H1 (cell line): ENCODE measurements around the gene TRIM40. TPM values are rescaled to one million over a fixed set of nuclear protein-coding genes. Genes with fewer than 3 reads are reported as not detected.

Experiments
- CTCF ChIA-PET: fragments of 300-600 bp; sonication (Branson Sonifier 250); formaldehyde crosslinking; loops from one replicate; lab custom pipeline; 2021; ENCODE audit not compliant: partially characterized antibody; lab: Charles Lee
- POLR2A ChIA-PET: fragments of 300-600 bp; sonication (Branson Sonifier 250); formaldehyde crosslinking; loops from one replicate; lab custom pipeline; 2021; ENCODE audit warnings: inconsistent platforms; ENCODE audit not compliant: partially characterized antibody; lab: Charles Lee
- DNase-seq, 2 experiments: peaks; one replicate each; pipeline versions ENCODE4 v3.0.0 to v3.0.0-alpha.2; 2010 to 2022; ENCODE audit warnings: low spot score in 2 of 2, low read depth in 1 of 2, mixed read lengths in 1 of 2
- FAIRE-seq: peaks from 2 replicates; lab custom pipeline; 2011; peaks lifted over from hg19 to GRCh38; lab: Jason Lieb, UNC
- H2AFZ ChIP-seq: 2 replicates; pipeline ENCODE4 v1.8.1; 2012; ENCODE audit warnings: low read length, inconsistent platforms
- H2AK5ac ChIP-seq: 2 replicates; pipeline ENCODE4 v1.6.1; 2013; ENCODE audit warnings: low read depth, low read length
- H2BK120ac ChIP-seq: replicated peaks from 2 replicates; pipeline ENCODE3; 2013; ENCODE audit warnings: low read depth, low read length, inconsistent platforms
- H2BK12ac ChIP-seq: 2 replicates; pipeline ENCODE4 v1.6.1; 2013; ENCODE audit warnings: low read depth, low read length
- H2BK15ac ChIP-seq: 2 replicates; pipeline ENCODE4 v1.6.1; 2013; ENCODE audit warnings: low read length
- H2BK20ac ChIP-seq: 2 replicates; pipeline ENCODE4 v1.6.1; 2013; ENCODE audit warnings: low read length
- H2BK5ac ChIP-seq: 2 replicates; pipeline ENCODE4 v1.6.1; 2013; ENCODE audit warnings: low read depth, low read length
- H3K14ac ChIP-seq: 2 replicates; pipeline ENCODE4 v1.6.1; 2013; ENCODE audit warnings: inconsistent platforms; ENCODE audit not compliant: insufficient read length
- H3K18ac ChIP-seq: 2 replicates; pipeline ENCODE4 v1.6.1; 2013; ENCODE audit warnings: low read length; ENCODE audit errors: extremely low read depth
- H3K23ac ChIP-seq: 2 replicates; pipeline ENCODE4 v1.6.1; 2013; ENCODE audit warnings: inconsistent platforms; ENCODE audit not compliant: insufficient read length
- H3K23me2 ChIP-seq: 2 replicates; pipeline ENCODE4 v1.6.1; 2013; ENCODE audit warnings: low read depth, low read length
- H3K27ac ChIP-seq: 2 replicates; pipeline ENCODE4 v1.6.1; 2011; ENCODE audit warnings: low read depth, low read length, inconsistent platforms
- H3K27me3 ChIP-seq, 4 experiments: replicated peaks in 1 of 4; 1 replicate in 1 of 4; 2 replicates in 3 of 4; pipeline versions ENCODE4 v1.6.1 to v1.8.1; 2011 to 2013; ENCODE audit warnings: low read length in 3 of 4, mild to moderate bottlenecking in 3 of 4, inconsistent platforms in 2 of 4, mixed read lengths in 2 of 4, moderate library complexity in 1 of 4; ENCODE audit not compliant: control insufficient read depth in 3 of 4, insufficient read depth in 3 of 4; ENCODE audit errors: extremely low read depth in 1 of 4
- H3K36me3 ChIP-seq, 4 experiments: 2 replicates each; pipeline versions ENCODE4 v1.6.1 to v1.8.1; 2011 to 2013; ENCODE audit warnings: mild to moderate bottlenecking in 4 of 4, low read length in 3 of 4, moderate library complexity in 2 of 4, control low read depth in 1 of 4, inconsistent platforms in 1 of 4; ENCODE audit not compliant: insufficient read depth in 4 of 4, control insufficient read depth in 2 of 4
- H3K4ac ChIP-seq: replicated peaks from 2 replicates; pipeline ENCODE3; 2013; ENCODE audit warnings: low read length, low read depth, mixed read lengths, inconsistent platforms; ENCODE audit not compliant: insufficient read length
- H3K4me1 ChIP-seq, 4 experiments: replicated peaks in 1 of 4; 1 replicate in 1 of 4; 2 replicates in 3 of 4; pipeline versions ENCODE4 v1.6.1 to v1.8.1; 2011 to 2013; ENCODE audit warnings: low read length in 3 of 4, inconsistent platforms in 2 of 4, mixed read lengths in 1 of 4; ENCODE audit not compliant: insufficient read depth in 4 of 4, control insufficient read depth in 3 of 4
- H3K4me2 ChIP-seq, 2 experiments: 2 replicates each; pipeline versions ENCODE4 v1.6.1 to v1.8.1; 2011 to 2013; ENCODE audit warnings: low read depth in 2 of 2, low read length in 2 of 2, control low read depth in 1 of 2, inconsistent platforms in 1 of 2, mild to moderate bottlenecking in 1 of 2; ENCODE audit not compliant: insufficient read depth in 1 of 2
- H3K4me3 ChIP-seq, 4 experiments: fragments of 200-600, 300-600 bp in 1 of 4; sonication (generic), shearing (Covaris generic), sonication (Bioruptor Twin) in 1 of 4; 2 replicates each; pipeline versions ENCODE4 v1.5.1 to v1.8.1; 2011 to 2016; ENCODE audit warnings: low read length in 4 of 4, low read depth in 3 of 4, control low read depth in 2 of 4, inconsistent platforms in 2 of 4, mild to moderate bottlenecking in 2 of 4, mixed read lengths in 1 of 4, moderate library complexity in 1 of 4; ENCODE audit not compliant: insufficient read depth in 2 of 4; ENCODE audit errors: extremely low read depth in 1 of 4
- H3K56ac ChIP-seq: replicated peaks from 2 replicates; pipeline ENCODE3; 2013; ENCODE audit warnings: low read depth, mild to moderate bottlenecking, mixed read lengths, low read length, inconsistent platforms; ENCODE audit not compliant: insufficient read length
- H3K79me1 ChIP-seq: 2 replicates; pipeline ENCODE4 v1.6.1; 2013; ENCODE audit warnings: low read depth, low read length, control low read depth
- H3K79me2 ChIP-seq, 2 experiments: 2 replicates each; pipeline versions ENCODE4 v1.6.1 to v1.8.1; 2012 to 2013; ENCODE audit warnings: low read length in 2 of 2, mild to moderate bottlenecking in 2 of 2, inconsistent platforms in 1 of 2; ENCODE audit not compliant: insufficient read depth in 2 of 2, control insufficient read depth in 1 of 2
- H3K9ac ChIP-seq, 4 experiments: replicated peaks in 1 of 4; 1 replicate in 1 of 4; 2 replicates in 3 of 4; pipeline versions ENCODE4 v1.6.1 to v1.8.1; 2011 to 2013; ENCODE audit warnings: low read depth in 3 of 4, low read length in 3 of 4, control low read depth in 2 of 4, mild to moderate bottlenecking in 2 of 4, moderate library complexity in 2 of 4, inconsistent platforms in 1 of 4; ENCODE audit errors: extremely low read depth in 1 of 4
- H3K9me3 ChIP-seq, 2 experiments: 2 replicates each; pipeline versions ENCODE4 v1.6.1 to v1.8.1; 2012 to 2013; ENCODE audit warnings: mild to moderate bottlenecking in 2 of 2, moderate library complexity in 2 of 2, control low read depth in 1 of 2, inconsistent platforms in 1 of 2, low read depth in 1 of 2, low read length in 1 of 2, mixed read lengths in 1 of 2; ENCODE audit not compliant: insufficient read depth in 2 of 2
- H4K20me1 ChIP-seq, 2 experiments: replicated peaks in 1 of 2; 2 replicates each; pipeline versions ENCODE3 to v1.8.1; 2011 to 2013; ENCODE audit warnings: inconsistent platforms in 2 of 2, low read length in 2 of 2, mild to moderate bottlenecking in 1 of 2; ENCODE audit not compliant: insufficient read depth in 2 of 2, control insufficient read depth in 1 of 2
- H4K5ac ChIP-seq: 2 replicates; pipeline ENCODE4 v1.6.1; 2013; ENCODE audit warnings: low read length, low read depth, mixed read lengths, inconsistent platforms; ENCODE audit not compliant: insufficient read length
- H4K8ac ChIP-seq: 2 replicates; pipeline ENCODE4 v1.8.0; 2013; ENCODE audit warnings: mild to moderate bottlenecking, moderate library complexity, low read length, inconsistent platforms; ENCODE audit not compliant: insufficient read depth; ENCODE audit errors: extremely low read depth
- H4K91ac ChIP-seq: replicated peaks from 2 replicates; pipeline ENCODE3; 2013; ENCODE audit warnings: low read length, mixed read lengths, inconsistent platforms; ENCODE audit not compliant: insufficient read length
- BRCA1 ChIP-seq: IDR thresholded peaks from 2 replicates; pipeline ENCODE4 v1.6.1; 2012; ENCODE audit warnings: low read depth, low read length, improper control_type of control experiment
- JUN ChIP-seq: IDR thresholded peaks from 2 replicates; pipeline ENCODE4 v1.6.1; 2011; ENCODE audit warnings: low read depth, mild to moderate bottlenecking, improper control_type of control experiment, low read length
- MAX ChIP-seq: IDR thresholded peaks from 2 replicates; pipeline ENCODE4 v1.6.1; 2012; ENCODE audit warnings: inconsistent platforms
- PHF8 ChIP-seq: fragments of 200-600 bp; sonication (generic); conservative IDR thresholded peaks from 2 replicates; pipeline ENCODE4 v1.7.1; 2012; ENCODE audit warnings: low read depth, mild to moderate bottlenecking, inconsistent platforms, low read length, moderate library complexity
- SP2 ChIP-seq: IDR thresholded peaks from 2 replicates; pipeline ENCODE4 v1.6.1; 2012; ENCODE audit warnings: mild to moderate bottlenecking, low read length, inconsistent platforms
- TAF7 ChIP-seq: optimal IDR thresholded peaks from 2 replicates; pipeline ENCODE3; 2011; ENCODE audit warnings: low read depth, mild to moderate bottlenecking, inconsistent platforms, low read length, moderate library complexity, borderline replicate concordance
- TEAD4 ChIP-seq: IDR thresholded peaks from 2 replicates; pipeline ENCODE4 v1.6.1; 2012; ENCODE audit warnings: low read depth, low read length, inconsistent platforms, mixed read lengths
- WGBS, 2 experiments: shearing (Covaris generic) in 1 of 2; methylation state at CpG; one replicate each; pipeline versions ENCODE4 v1.1.6 to v1.1.7; 2013 to 2015; ENCODE audit warnings: low lambda C conversion rate in 2 of 2, mixed read lengths in 2 of 2, inconsistent platforms in 1 of 2, low coverage in 1 of 2, missing lambda C conversion rate in 1 of 2; ENCODE audit not compliant: insufficient replicate concordance in 2 of 2, insufficient coverage in 1 of 2, insufficient read length in 1 of 2; ENCODE audit errors: extremely low coverage in 1 of 2, missing lambda C conversion rate in 1 of 2; 5-methylcytosine and 5-hydroxymethylcytosine counted together
- polyA plus RNA-seq, 7 experiments: library from polyadenylated mRNA; depleted of rRNA in 3 of 7; stranded (reverse) in 5 of 7; unstranded in 2 of 7; fragments of >200 nt in 5 of 7; fragments of 200-250 nt in 2 of 7; gene quantifications; 1 replicate in 5 of 7; 2 replicates in 1 of 7; 4 replicates in 1 of 7; pipeline versions ENCODE4 v1.2.1 to v1.2.3, GENCODE V29; 2011 to 2013; ENCODE audit warnings: missing spikeins in 2 of 7, mixed read lengths in 2 of 7
- total RNA-seq: library from RNA; stranded (reverse); fragmentation: NEBNext Ultra II Directional; extraction: Animal tissue kit (Norgen Biotek cat#: 25700); gene quantifications from 2 replicates; pipeline ENCODE4 v1.2.1, GENCODE V29; 2021

The TRIM40 gene
- total and polyA plus RNA-seq, 2 of the 8 experiments (the other 6 are each of a cell fraction or from before 2014, with no cell fraction given) = not detected

- no peak overlapping the region for H2BK5ac ChIP-seq
- no peak overlapping the region for H2BK12ac ChIP-seq
- H3K4me2 ChIP-seq = no peak overlapping the region
- H3K36me3 ChIP-seq = no peaks in the 10 kb centered on the region
- DNase-seq = no peak
- TF ChIP-seq PHF8 (no peak), TAF7 (no peak), SP2 (no peak), JUN (no peak), MAX (no peak), TEAD4 (no peak), BRCA1 (no peak)
- no peaks in the 10 kb centered on the region for H3K9me3 ChIP-seq
- H4K8ac ChIP-seq = no peak overlapping the region
- H3K79me1 ChIP-seq = no peaks in the 10 kb centered on the region
- H3K18ac ChIP-seq = no peak overlapping the region
- peaks cover 0 to 2% (median 0%) of the 10 kb centered on the region in 4 experiments; a peak in 3 of 7 replicates for H3K27me3 ChIP-seq
- H3K23ac ChIP-seq = no peak overlapping the region
- no peaks in the 10 kb centered on the region for H3K4me1 ChIP-seq
- H3K23me2 ChIP-seq = peaks cover 2% of the 10 kb centered on the region; the same call in 1 of the 2 replicates
- CTCF ChIA-PET = interaction anchor here (0.8 to 6.9 kb wide), 4 partner anchors 10 to 50 kb away, joined by 3 to 50 read pairs (median 4); partner anchors contain the start of gene TRIM40
- H2AFZ ChIP-seq = no peak overlapping the region
- H2BK15ac ChIP-seq = no peak overlapping the region
- 96% methylated on average over 3 of the region's 3 CpGs; no CpG with 5 or more reads in 1 of the 2 experiments for WGBS, 2 experiments
- no peak for FAIRE-seq
- H3K4ac ChIP-seq = no peak overlapping the region
- no peak overlapping the region for H3K27ac ChIP-seq
- no peak overlapping the region for H2BK120ac ChIP-seq
- H3K14ac ChIP-seq = no peak overlapping the region
- no peak overlapping the region for H3K4me3 ChIP-seq
- H4K91ac ChIP-seq = no peak overlapping the region
- H4K5ac ChIP-seq = no peak overlapping the region
- H3K56ac ChIP-seq = no peak overlapping the region
- no peak overlapping the region for H3K9ac ChIP-seq
- H2BK20ac ChIP-seq = no peak overlapping the region
- H4K20me1 ChIP-seq = no peaks in the 10 kb centered on the region
- H3K79me2 ChIP-seq = no peaks in the 10 kb centered on the region
- POLR2A ChIA-PET = no interaction called here
- no peak overlapping the region for H2AK5ac ChIP-seq
These were observed 17.1 kb downstream of the TRIM40 start for GRCh38 chr6:30152910-30153610.
